Tibial nerve (tissue), 4 donors: Measurements from ENCODE around the gene FARP1.

Experiments used
- EP300 ChIP-seq, 2 donors: sonication (generic); formaldehyde crosslinking; IDR thresholded peaks; one replicate each; pipeline ENCODE4 v1.6.1; 2017; ENCODE audit warnings: antibody characterized with exemption in 2 of 2, mild to moderate bottlenecking in 1 of 2
- POLR2A ChIP-seq, 2 donors: fragments of 450-650 bp; IDR thresholded peaks; one replicate each; pipeline ENCODE4 v1.6.1; 2017; ENCODE audit warnings: antibody characterized with exemption in 2 of 2, mild to moderate bottlenecking in 2 of 2, moderate library complexity in 2 of 2
- TF ChIP-seq, protein P1 (sequence below), 5 experiments: fragments of 200-600 bp in 3 of 5; fragments of 450-650 bp in 2 of 5; sonication (generic) in 3 of 5; IDR thresholded peaks; one replicate each; pipeline ENCODE4 v1.5.1; 2016 to 2019; ENCODE audit warnings: antibody characterized with exemption in 5 of 5, mild to moderate bottlenecking in 3 of 5, moderate library complexity in 2 of 5

- TF ChIP-seq, protein P1, sequence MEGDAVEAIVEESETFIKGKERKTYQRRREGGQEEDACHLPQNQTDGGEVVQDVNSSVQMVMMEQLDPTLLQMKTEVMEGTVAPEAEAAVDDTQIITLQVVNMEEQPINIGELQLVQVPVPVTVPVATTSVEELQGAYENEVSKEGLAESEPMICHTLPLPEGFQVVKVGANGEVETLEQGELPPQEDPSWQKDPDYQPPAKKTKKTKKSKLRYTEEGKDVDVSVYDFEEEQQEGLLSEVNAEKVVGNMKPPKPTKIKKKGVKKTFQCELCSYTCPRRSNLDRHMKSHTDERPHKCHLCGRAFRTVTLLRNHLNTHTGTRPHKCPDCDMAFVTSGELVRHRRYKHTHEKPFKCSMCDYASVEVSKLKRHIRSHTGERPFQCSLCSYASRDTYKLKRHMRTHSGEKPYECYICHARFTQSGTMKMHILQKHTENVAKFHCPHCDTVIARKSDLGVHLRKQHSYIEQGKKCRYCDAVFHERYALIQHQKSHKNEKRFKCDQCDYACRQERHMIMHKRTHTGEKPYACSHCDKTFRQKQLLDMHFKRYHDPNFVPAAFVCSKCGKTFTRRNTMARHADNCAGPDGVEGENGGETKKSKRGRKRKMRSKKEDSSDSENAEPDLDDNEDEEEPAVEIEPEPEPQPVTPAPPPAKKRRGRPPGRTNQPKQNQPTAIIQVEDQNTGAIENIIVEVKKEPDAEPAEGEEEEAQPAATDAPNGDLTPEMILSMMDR (IDR thresholded peaks at IDR 0.05), result no peak
- no peak for TF ChIP-seq POLR2A (IDR thresholded peaks at IDR 0.05)
- TF ChIP-seq EP300 (IDR thresholded peaks at IDR 0.05), result no peak
Observed at GRCh38 chr13:98286799-98287198, 143.9 kb downstream of the FARP1 start.
